HepG2 (cell line): ENCODE results near the gene PHRF1. TPM values are rescaled to one million over a fixed set of nuclear protein-coding genes. Genes with fewer than 3 reads are reported as not detected.

ENCODE experiments used
- BRD4 ChIP-seq: sonication (generic); formaldehyde crosslinking; IDR thresholded peaks from 2 replicates; pipeline ENCODE4 v1.4.0; 2020; ENCODE audit warnings: missing genetic modification reagents
- CBX5 ChIP-seq: sonication (generic); formaldehyde crosslinking; IDR thresholded peaks from 2 replicates; pipeline ENCODE4 v1.4.0; 2020; ENCODE audit warnings: missing genetic modification reagents, borderline replicate concordance
- ETS1 ChIP-seq: sonication (generic); formaldehyde crosslinking; IDR thresholded peaks from 2 replicates; pipeline ENCODE4 v1.4.0; 2020; ENCODE audit warnings: missing genetic modification reagents
- ETV5 ChIP-seq: IDR thresholded peaks from 2 replicates; pipeline ENCODE4 v1.6.1; 2018; ENCODE audit warnings: missing biosample characterization, missing genetic modification reagents, inconsistent platforms, borderline replicate concordance
- GPBP1L1 ChIP-seq: sonication (generic); formaldehyde crosslinking; IDR thresholded peaks from 2 replicates; pipeline ENCODE4 v1.5.0; 2020; ENCODE audit warnings: mild to moderate bottlenecking, missing genetic modification reagents
- HNRNPH1 ChIP-seq: fragments of 200-400 bp; formaldehyde crosslinking; optimal IDR thresholded peaks from 2 replicates; pipeline ENCODE3; 2017; ENCODE audit warnings: mild to moderate bottlenecking, low read depth, low read length
- MIER3 ChIP-seq: IDR thresholded peaks from 2 replicates; pipeline ENCODE4 v1.6.1; 2016; ENCODE audit warnings: missing compliant biosample characterization, borderline replicate concordance
- MIXL1 ChIP-seq: IDR thresholded peaks from 2 replicates; pipeline ENCODE4 v1.6.1; 2016
- NBN ChIP-seq: fragments of 450-650 bp; conservative IDR thresholded peaks from 2 replicates; pipeline ENCODE4 v1.6.1; 2017
- RCOR2 ChIP-seq: IDR thresholded peaks from 2 replicates; pipeline ENCODE4 v1.6.1; 2016; ENCODE audit warnings: missing biosample characterization, missing genetic modification reagents
- RFXAP ChIP-seq: sonication (generic); formaldehyde crosslinking; IDR thresholded peaks from 2 replicates; pipeline ENCODE4 v1.4.0; 2020; ENCODE audit warnings: missing genetic modification reagents, borderline replicate concordance
- SNAPC2 ChIP-seq: sonication (generic); formaldehyde crosslinking; IDR thresholded peaks from 2 replicates; pipeline ENCODE4 v1.8.1; 2022; ENCODE audit warnings: mild to moderate bottlenecking, missing genetic modification reagents
- SOX6 ChIP-seq, 2 experiments: fragments of 450-650 bp in 1 of 2; sonication (generic) in 1 of 2; formaldehyde crosslinking in 1 of 2; IDR thresholded peaks; 2 replicates each; pipeline versions ENCODE4 v1.4.0 to v1.6.1; 2017 to 2020; ENCODE audit warnings: antibody characterized with exemption in 1 of 2, mild to moderate bottlenecking in 1 of 2, missing genetic modification reagents in 1 of 2
- TFDP2 ChIP-seq: sonication (generic); formaldehyde crosslinking; IDR thresholded peaks from 2 replicates; pipeline ENCODE4 v1.4.0; 2020; ENCODE audit warnings: missing genetic modification reagents
- U2AF2 ChIP-seq: fragments of 200-400 bp; formaldehyde crosslinking; IDR thresholded peaks from 2 replicates; pipeline ENCODE4 v1.6.1; 2017; ENCODE audit warnings: low read depth, mild to moderate bottlenecking, low read length
- ZBTB20 ChIP-seq: sonication (generic); formaldehyde crosslinking; IDR thresholded peaks from 2 replicates; pipeline ENCODE4 v1.8.1; 2023; ENCODE audit warnings: missing genetic modification reagents, low read depth, mild to moderate bottlenecking, borderline replicate concordance
- ZNF274 ChIP-seq: sonication (generic); formaldehyde crosslinking; IDR thresholded peaks from 2 replicates; pipeline ENCODE4 v1.5.1; 2020; ENCODE audit warnings: mild to moderate bottlenecking, missing genetic modification reagents
- ZNF275 ChIP-seq: sonication (generic); formaldehyde crosslinking; IDR thresholded peaks from 2 replicates; pipeline ENCODE4 v1.8.0; 2022; ENCODE audit warnings: missing genetic modification reagents, mild to moderate bottlenecking, inconsistent platforms, borderline replicate concordance
- ZNF33A ChIP-seq: sonication (generic); formaldehyde crosslinking; IDR thresholded peaks from 2 replicates; pipeline ENCODE4 v1.5.1; 2020; ENCODE audit warnings: missing genetic modification reagents, mild to moderate bottlenecking, moderate library complexity, borderline replicate concordance
- ZNF432 ChIP-seq: sonication (generic); formaldehyde crosslinking; IDR thresholded peaks from 2 replicates; pipeline ENCODE4 v1.5.0; 2020; ENCODE audit warnings: missing genetic modification reagents, mild to moderate bottlenecking, borderline replicate concordance
- ZNF570 ChIP-seq: sonication (generic); formaldehyde crosslinking; IDR thresholded peaks from 2 replicates; pipeline ENCODE4 v1.4.0; 2020; ENCODE audit warnings: mild to moderate bottlenecking, missing genetic modification reagents, borderline replicate concordance
- ZNF574 ChIP-seq: sonication (generic); formaldehyde crosslinking; IDR thresholded peaks from 2 replicates; pipeline ENCODE4 v1.4.0; 2020; ENCODE audit warnings: missing genetic modification reagents
- polyA plus RNA-seq, 8 experiments: library from polyadenylated mRNA; depleted of rRNA in 3 of 8; stranded (reverse) in 7 of 8; unstranded in 1 of 8; fragments of >200 nt; fragmentation: Illumina TruSeq in 4 of 8; extraction: Trizol in 4 of 8; gene quantifications; 2 replicates each; pipeline versions ENCODE4 v1.2.1 to v1.2.3, GENCODE V29; 2011 to 2016; ENCODE audit warnings: low read depth in 4 of 8, missing spikeins in 1 of 8, mixed read lengths in 1 of 8; ENCODE audit not compliant: insufficient read depth in 1 of 8
- total RNA-seq, 5 experiments: library from RNA; depleted of rRNA; stranded (reverse); fragments of >200 nt; fragmentation: Illumina TruSeq; extraction: Trizol; gene quantifications; 2 replicates each; pipeline ENCODE4 v1.2.3, GENCODE V29; 2016; ENCODE audit warnings: low read depth in 1 of 5

PHRF1 gene
- total and polyA plus RNA-seq, 2 of the 13 experiments (the other 11 are each of a cell fraction or from before 2014, with no cell fraction given): 8.2 to 16.7 TPM

GRCh38 chr11:536841-537621, 39.2 kb upstream of the PHRF1 start, which contains the start of gene LRRC56 (continued):
- TF ChIP-seq ZNF274 (CRISPR knock-in tag) (no peak), BRD4 (no peak), ZNF432 (no peak), ZNF275 (CRISPR knock-in tag) (no peak), ZNF33A (CRISPR knock-in tag) (no peak), CBX5 (no peak), HNRNPH1 (no peak), ZNF570 (CRISPR knock-in tag) (no peak), GPBP1L1 (CRISPR knock-in tag) (no peak), TFDP2 (peak; percentile 35; the same call in 1 of the 2 replicates), ZBTB20 (CRISPR knock-in tag) (no peak), ZNF574 (CRISPR knock-in tag) (no peak), SOX6 (IDR thresholded peaks at IDR 0.05) (no peak), SOX6 (CRISPR knock-in tag; IDR thresholded peaks at IDR 0.05) (no peak), ETS1 (CRISPR knock-in tag) (no peak), MIER3 (CRISPR knock-in tag) (peak; percentile 48; the same call in 1 of the 2 replicates), RCOR2 (CRISPR knock-in tag) (no peak), RFXAP (no peak; the same call in 1 of the 2 replicates), U2AF2 (0 out of 2 replicates have a peak, but pooled peaks have one; percentile 91), MIXL1 (CRISPR knock-in tag) (no peak), SNAPC2 (CRISPR knock-in tag) (no peak), NBN (no peak), ETV5 (CRISPR knock-in tag) (peak; percentile 85)
